ENCODE data around the gene SLC8A1. TPM values are rescaled to one million over a fixed set of nuclear protein-coding genes. Genes with fewer than 3 reads are reported as not detected.

Gene SLC8A1
- total RNA-seq, 2 donors from 2014 or later: 0.66 to 7.8 TPM

DNA sequence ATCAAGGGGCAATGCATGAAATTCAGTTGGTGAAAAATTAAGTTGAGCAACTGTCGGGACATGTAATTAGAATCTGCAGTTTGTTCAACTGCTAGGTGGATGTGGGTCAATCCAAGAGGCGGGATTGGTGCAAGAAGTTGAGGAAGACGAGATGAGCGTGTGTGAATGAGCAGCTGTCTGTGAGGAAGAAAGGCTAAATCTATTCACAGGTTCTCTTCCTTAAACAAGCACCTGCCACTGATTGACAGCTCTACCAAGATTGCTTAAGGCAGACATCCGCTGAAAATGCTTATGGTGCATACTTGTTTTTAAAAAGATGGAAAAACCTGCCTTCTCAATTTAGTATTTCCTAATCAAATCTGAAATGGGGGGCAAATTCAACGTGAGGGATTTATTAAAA, 349.4 kb downstream of the SLC8A1 start:
- no peaks in the 10 kb centered on the region for H3K9me3 ChIP-seq
- no peak for DNase-seq
- TF ChIP-seq POLR2A (IDR thresholded peaks at IDR 0.05): no peak
- WGBS, 2 donors: 52 to 61% methylated on average over 6 of the region's 6 CpGs
- no peak overlapping the region for H3K4me3 ChIP-seq
- ATAC-seq: no peak
- intact Hi-C loops (cut with DNase I): no loop called here
- H3K27me3 ChIP-seq: peaks cover 0 to 3% of the 10 kb centered on the region in 2 donors
- H3K27ac ChIP-seq: no peak overlapping the region
- no peaks in the 10 kb centered on the region for H3K4me1 ChIP-seq
- no peaks in the 10 kb centered on the region for H3K36me3 ChIP-seq (replicated peaks in 1 of 2; ENCODE audit: insufficient read depth in 1 of 2, low read depth in 2 of 2)

DNA sequence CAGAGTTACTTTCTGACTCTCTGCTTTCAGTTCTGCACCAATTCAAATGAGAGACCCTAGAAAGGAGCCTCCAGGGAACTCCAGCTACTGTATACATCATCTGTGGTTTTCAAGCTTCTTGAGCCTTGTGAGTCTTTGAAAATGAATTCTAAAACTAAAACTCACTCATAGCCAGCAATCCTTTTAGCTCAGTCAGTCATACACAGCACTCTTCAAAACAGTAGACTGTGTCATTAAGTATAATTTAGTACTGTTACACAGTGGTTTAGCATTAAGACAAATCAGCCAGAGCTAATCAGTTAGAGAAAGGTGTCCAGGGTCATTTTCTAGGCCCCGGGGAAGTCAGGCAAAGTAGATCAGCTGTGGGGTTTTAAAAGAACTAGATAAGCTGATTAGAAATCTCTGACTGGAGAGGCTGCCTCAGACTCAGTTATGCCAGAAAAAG, 350.7 kb downstream of the SLC8A1 start:
- no peak overlapping the region for H3K4me3 ChIP-seq
- ATAC-seq: no peak
- no peak overlapping the region for H3K27ac ChIP-seq
- H3K9me3 ChIP-seq: no peaks in the 10 kb centered on the region
- no peak for DNase-seq
- TF ChIP-seq, protein P1, sequence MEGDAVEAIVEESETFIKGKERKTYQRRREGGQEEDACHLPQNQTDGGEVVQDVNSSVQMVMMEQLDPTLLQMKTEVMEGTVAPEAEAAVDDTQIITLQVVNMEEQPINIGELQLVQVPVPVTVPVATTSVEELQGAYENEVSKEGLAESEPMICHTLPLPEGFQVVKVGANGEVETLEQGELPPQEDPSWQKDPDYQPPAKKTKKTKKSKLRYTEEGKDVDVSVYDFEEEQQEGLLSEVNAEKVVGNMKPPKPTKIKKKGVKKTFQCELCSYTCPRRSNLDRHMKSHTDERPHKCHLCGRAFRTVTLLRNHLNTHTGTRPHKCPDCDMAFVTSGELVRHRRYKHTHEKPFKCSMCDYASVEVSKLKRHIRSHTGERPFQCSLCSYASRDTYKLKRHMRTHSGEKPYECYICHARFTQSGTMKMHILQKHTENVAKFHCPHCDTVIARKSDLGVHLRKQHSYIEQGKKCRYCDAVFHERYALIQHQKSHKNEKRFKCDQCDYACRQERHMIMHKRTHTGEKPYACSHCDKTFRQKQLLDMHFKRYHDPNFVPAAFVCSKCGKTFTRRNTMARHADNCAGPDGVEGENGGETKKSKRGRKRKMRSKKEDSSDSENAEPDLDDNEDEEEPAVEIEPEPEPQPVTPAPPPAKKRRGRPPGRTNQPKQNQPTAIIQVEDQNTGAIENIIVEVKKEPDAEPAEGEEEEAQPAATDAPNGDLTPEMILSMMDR (IDR thresholded peaks at IDR 0.05): no peak
- TF ChIP-seq POLR2A (IDR thresholded peaks at IDR 0.05): no peak
- no peaks in the 10 kb centered on the region for H3K4me1 ChIP-seq
- 0% methylated on average over 1 of the region's 1 CpG for WGBS, 2 donors
- intact Hi-C loops (cut with DNase I): no loop called here
- no peaks in the 10 kb centered on the region for H3K36me3 ChIP-seq (replicated peaks in 1 of 2; ENCODE audit: insufficient read depth in 1 of 2, low read depth in 2 of 2)
- H3K27me3 ChIP-seq: no peaks in the 10 kb centered on the region

DNA sequence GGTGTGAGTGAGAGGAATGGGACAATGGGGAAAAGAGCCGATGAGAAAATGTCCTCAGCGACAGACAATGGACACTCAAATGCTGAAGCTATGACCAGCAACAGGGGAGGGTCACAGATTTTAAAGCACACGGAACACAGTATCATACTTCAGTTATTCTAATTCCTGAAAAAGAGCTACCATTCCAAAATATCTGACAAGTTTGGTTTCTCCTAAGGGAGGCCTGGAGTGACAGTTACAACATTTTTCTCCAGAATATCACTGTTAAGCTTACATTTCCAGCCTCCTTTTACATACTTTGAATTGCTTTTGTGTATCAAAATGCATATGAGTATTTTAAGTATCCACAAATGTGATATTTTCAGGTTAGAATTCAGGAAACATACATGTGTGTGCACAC, 351.2 kb downstream of the SLC8A1 start:
- TF ChIP-seq POLR2A (IDR thresholded peaks at IDR 0.05): no peak
- TF ChIP-seq, protein P1 (IDR thresholded peaks at IDR 0.05): no peak
- H3K27me3 ChIP-seq: no peaks in the 10 kb centered on the region
- WGBS, 2 donors: 79 to 81% methylated on average over 3 of the region's 3 CpGs
- intact Hi-C loops (cut with DNase I): no loop called here
- H3K9me3 ChIP-seq: no peaks in the 10 kb centered on the region
- H3K27ac ChIP-seq: no peak overlapping the region
- no peaks in the 10 kb centered on the region for H3K36me3 ChIP-seq (replicated peaks in 1 of 2; ENCODE audit: insufficient read depth in 1 of 2, low read depth in 2 of 2)
- DNase-seq: no peak
- no peak overlapping the region for H3K4me3 ChIP-seq
- no peak for ATAC-seq
- no peaks in the 10 kb centered on the region for H3K4me1 ChIP-seq

DNA sequence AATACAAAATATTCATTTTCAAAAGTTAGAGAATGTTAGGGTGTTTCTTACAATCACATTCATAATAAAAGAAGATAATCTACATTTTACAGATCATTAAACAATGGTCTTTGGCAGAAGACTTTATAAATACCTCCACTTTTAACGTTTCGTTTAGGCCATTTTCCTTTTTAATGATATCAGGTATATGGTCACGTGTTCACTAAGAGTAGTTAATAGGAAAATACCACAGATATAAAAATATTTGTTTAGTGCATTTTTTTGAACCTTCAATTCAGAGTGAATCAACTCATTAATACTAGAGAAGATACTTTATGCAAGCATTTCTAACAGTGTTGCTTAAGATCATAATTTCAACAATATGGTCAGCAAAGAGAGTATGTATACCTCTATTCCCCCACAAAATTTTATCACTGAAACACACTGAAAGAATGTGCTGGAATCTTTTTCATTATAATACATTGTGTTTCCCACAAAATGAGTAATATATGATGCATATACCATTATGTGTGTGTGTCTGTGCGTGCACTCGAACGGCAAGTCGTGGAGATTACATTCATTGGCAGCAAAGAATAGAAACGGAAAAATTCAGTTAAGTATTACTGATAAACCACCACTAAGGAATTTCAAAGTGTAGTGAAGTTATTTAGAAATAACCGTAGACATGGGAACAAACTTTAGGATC, 353.0 kb downstream of the SLC8A1 start:
- ATAC-seq: no peak
- no peak for DNase-seq
- H3K36me3 ChIP-seq (replicated peaks in 1 of 2; ENCODE audit: insufficient read depth in 1 of 2, low read depth in 2 of 2): no peaks in the 10 kb centered on the region
- intact Hi-C loops (cut with DNase I): no loop called here
- WGBS, 2 donors: 72 to 84% methylated on average over 9 of the region's 9 CpGs
- no peak overlapping the region for H3K27ac ChIP-seq
- no peak for TF ChIP-seq POLR2A (IDR thresholded peaks at IDR 0.05)
- TF ChIP-seq, protein P1 (IDR thresholded peaks at IDR 0.05): no peak
- no peaks in the 10 kb centered on the region for H3K9me3 ChIP-seq
- no peaks in the 10 kb centered on the region for H3K27me3 ChIP-seq
- no peak overlapping the region for H3K4me3 ChIP-seq
- H3K4me1 ChIP-seq: no peaks in the 10 kb centered on the region

DNA sequence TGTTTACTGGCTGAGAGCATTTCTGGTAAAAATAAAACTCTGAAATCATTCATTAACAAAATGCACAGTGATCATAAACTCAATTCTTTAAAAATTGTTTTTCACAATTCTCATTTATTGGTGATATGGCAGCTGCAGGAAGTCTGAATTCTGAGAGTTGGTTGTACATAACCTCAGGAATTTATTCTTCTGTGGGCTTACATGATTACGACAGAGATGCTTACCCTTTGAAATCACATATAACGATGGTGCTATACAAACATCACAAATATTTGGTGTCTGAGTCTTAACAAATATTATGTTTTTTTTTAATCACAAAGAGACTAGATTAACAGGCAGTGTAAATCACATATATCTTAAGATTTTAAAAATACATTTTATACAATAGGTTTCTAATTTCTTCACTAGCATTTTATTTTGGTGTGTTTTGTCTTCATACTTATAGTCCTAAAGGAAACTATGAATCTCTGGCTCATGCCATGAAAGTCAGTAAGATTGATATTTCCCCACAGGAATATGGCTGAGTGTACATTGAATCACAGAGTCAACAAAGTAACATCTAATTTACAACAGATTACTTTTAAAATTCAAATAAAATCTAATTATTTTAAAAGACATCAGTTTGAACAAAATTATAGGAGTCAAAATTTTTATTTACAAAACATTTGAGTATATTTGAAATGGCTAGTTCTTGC, 354.1 kb downstream of the SLC8A1 start:
- Histone ChIP-seq H3K27ac (no peak overlapping the region), H3K4me1 (no peaks in the 10 kb centered on the region), H3K36me3 (replicated peaks in 1 of 2; ENCODE audit: insufficient read depth in 1 of 2, low read depth in 2 of 2) (no peaks in the 10 kb centered on the region), H3K27me3 (no peaks in the 10 kb centered on the region), H3K9me3 (no peaks in the 10 kb centered on the region), H3K4me3 (no peak overlapping the region)
- TF ChIP-seq, protein P1 (IDR thresholded peaks at IDR 0.05): no peak
- TF ChIP-seq POLR2A (IDR thresholded peaks at IDR 0.05): no peak
- DNase-seq (no peak), ATAC-seq (no peak)
- intact Hi-C loops (cut with DNase I): no loop called here
- 47 to 52% methylated on average over 2 of the region's 2 CpGs for WGBS, 2 donors
